KBM-7 (cell line): Measurements from ENCODE around the gene BTK.
"Not testable (repeated sequence)": the region's sequence is repeated elsewhere in the genome, so short reads cannot be mapped to it uniquely, and the experiment has no call there.

Source experiments
- DNase-seq: peaks from one replicate; pipeline ENCODE4 v3.0.0-alpha.2; 2015
- in situ Hi-C: fragments of 300-500 bp; cut with MboI; formaldehyde crosslinking; loops from 2 replicates; pipeline ENCODE4 v1.14.3; 2020; ENCODE audit warnings: low sequenced_read_pairs, low pct_unique_long_range_greater_than_20kb, mixed read lengths

The BTK gene

DNA sequence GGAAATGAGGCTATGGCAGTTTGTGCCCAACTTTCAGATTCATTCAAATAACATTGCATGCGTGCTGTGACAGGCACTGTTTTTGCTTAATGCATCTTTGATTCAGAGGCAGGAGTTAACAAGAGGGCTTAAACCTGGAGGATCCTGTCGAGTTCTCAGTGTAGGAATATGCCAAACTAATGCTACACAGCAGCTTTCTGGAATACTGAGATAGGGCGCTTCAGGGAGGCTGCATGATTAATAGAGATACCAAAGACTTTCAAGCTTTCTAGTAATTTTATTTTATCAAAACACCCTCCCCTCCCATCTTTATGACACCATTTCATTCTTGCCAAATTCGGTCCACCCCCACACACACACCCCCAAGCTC, 36.8 kb downstream of the BTK start:
- in situ Hi-C loops = no loop called here
- DNase-seq = no peak

DNA sequence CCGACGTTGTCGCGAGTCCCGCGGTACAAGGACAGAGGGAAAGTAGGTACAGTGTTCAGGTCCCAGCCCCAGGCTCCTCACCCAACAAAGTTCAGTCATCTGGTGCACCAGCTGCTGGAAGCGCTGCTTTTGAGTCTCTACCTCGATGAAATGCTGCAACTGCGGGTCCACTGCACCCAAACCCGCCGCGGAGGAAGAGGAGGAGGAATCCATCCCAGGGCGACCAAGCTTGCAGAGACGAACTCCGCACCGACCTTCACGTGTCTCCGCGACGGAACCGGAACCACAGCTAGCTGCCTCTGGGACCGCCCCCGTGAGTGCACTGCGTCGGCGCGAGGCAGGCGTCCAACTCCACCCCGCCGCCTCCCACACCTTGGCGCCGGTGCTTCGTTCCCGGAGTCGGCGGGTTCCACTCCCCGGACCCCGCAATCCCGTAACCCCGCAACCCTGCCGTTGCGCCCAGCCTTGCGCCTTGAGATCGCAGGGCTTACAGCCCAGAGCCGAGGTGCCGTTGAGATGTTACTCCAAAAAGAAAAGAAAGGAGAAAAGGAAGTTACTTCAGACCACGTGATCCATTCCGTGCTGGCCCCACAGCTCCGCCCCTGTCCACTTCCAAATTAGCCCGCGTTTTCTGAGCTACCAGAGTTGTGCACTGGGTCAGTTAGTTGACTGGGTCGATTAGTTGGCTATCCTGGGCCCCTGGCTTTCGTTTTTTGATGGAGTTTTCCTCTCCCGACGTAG, 37.4 kb downstream of the BTK start, which contains the start of gene TIMM8A:
Gene TIMM8A, minus strand, starts transcription at position 291 of the 741 bp plus-strand sequence. Its CDS starts 78 bp downstream, at position 213.
- DNase-seq = peak; percentile 89
- in situ Hi-C loops = no loop called here

DNA sequence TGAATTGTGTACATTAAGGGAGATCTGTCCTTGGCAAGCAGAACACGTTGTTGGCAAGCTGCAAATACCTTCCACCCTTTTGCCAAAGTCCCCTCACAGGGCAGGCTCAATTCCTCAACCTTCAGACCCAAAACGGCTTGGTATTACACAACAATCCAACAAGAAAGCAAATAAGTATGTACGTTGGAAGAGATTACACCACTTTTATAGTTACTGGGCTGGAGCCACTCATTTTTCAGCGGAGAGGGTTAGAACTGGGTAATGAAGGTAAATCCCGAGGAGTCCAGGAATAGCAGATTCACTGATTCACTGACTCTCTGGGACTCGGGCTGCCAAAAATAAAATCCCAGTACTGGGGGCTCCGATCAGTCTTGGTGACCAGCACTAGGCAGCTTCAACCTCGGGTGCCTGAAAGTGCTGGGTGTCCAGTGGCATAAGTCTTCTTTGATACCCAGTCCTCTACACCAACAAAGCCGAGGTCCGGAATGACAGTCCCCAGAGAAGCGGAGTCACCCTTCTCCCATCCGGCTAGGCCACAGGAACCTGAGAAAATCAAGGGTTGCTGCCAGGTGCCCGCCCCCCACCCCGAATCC, 38.0 kb downstream of the BTK start:
- in situ Hi-C loops = no loop called here

DNA sequence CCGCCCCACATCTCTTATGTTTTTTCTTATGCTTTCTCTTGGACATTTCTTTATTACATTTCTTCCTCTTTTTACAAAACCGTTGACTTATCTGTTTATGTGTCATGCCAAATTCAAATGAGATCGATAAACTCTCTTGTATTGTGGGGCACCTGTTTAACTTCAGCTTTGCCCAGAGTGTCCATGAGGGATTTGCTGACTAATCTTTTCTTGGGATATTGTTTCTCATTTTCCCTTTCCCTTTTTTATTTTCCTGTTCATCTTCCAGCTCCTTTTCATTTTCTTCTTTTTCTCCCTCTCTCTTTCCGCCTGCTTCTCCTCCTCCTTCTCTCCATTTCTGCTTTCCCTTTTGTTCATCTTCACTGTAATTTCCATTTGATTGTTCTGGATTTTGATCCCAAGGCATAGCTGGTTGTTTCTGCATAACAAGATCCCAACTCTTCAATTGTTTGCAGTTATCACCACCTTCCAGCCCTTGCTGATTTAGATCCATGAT, 48.2 kb downstream of the BTK start:
- DNase-seq = peak; percentile 20
- in situ Hi-C loops = no loop called here

More for the DNA sequence above, 38.0 kb downstream of the BTK start:
- peak; percentile 41 for DNase-seq

DNA sequence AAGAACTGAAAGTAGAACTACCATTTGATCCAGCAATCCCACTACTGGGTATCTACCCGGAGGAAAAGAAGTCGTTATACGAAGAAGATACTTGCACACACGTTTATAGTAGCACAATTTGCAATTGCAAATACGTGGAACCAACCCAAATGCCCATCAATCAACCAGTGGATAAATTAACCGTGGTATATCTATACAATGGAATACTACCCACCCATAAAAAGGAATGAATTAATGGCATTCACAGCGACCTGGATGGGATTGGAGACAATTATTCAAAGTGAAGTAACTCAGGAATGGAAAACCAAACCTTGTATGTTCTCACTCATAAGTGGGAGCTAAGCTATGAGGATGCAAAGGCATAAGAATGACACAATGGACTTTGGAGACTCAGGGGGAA, 51.7 kb downstream of the BTK start:
- in situ Hi-C loops, DNase-seq: not testable (repeated sequence)

DNA sequence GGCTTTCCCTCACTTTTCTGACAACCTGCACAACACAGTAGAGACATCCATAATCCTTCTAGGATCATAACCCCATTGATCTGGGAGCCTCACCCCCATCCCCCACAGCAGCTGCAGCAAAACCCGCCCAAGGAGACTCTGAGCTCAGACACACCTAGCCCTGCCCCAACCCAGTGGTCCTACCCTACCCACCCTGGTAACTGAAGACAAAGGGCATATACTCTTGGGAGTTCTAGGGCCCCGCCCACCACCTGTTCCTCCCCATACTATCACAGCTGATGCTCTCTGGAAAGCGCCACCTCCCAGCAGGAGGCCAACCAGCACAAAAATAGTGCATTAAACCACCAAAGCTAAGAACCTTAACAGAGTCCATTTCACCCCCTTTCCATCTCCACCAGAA, 59.4 kb downstream of the BTK start:
- DNase-seq, in situ Hi-C loops: not testable (repeated sequence)

DNA sequence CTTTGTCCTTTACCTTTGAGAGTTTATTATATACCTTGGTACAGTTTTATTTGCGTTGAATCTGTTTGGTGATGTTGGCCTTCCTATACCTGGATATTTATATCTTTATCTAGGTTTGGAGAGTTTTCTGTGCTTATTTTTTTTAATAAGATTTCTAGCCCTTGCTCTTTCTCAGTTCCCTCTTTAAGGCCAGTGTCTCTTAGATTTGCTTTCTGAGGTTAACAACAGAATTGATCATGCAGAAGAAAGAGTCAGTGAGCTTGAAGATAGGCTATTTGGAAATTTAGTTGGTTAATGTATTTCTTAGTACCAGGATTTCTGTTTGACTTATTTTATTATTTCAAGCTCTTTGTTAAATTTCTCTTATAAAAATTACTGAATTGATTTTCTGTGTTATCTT, 82.2 kb downstream of the BTK start:
- in situ Hi-C loops = no loop called here
- DNase-seq = no peak
